HEK293T (cell line): Measurements from ENCODE around the gene HBE1.

Experiments used
- ARNT ChIP-seq: fragments of 450-650 bp; IDR thresholded peaks from 2 replicates; pipeline ENCODE4 v1.6.1; 2017; ENCODE audit warnings: mild to moderate bottlenecking
- BHLHE40 ChIP-seq: fragments of 450-650 bp; IDR thresholded peaks from 2 replicates; pipeline ENCODE4 v1.6.1; 2016; ENCODE audit warnings: mild to moderate bottlenecking, moderate library complexity, borderline replicate concordance
- CTBP1 ChIP-seq: fragments of 450-650 bp; IDR thresholded peaks from 2 replicates; pipeline ENCODE4 v1.6.1; 2016; ENCODE audit warnings: borderline replicate concordance
- ELF4 ChIP-seq: fragments of 450-650 bp; IDR thresholded peaks from 2 replicates; pipeline ENCODE4 v1.6.1; 2017; ENCODE audit warnings: antibody characterized with exemption
- FOXA1 ChIP-seq: fragments of 450-650 bp; IDR thresholded peaks from 2 replicates; pipeline ENCODE4 v1.6.1; 2016; ENCODE audit warnings: mild to moderate bottlenecking
- FOXK2 ChIP-seq: fragments of 450-650 bp; IDR thresholded peaks from 2 replicates; pipeline ENCODE4 v1.6.1; 2016; ENCODE audit warnings: mild to moderate bottlenecking
- FOXM1 ChIP-seq: fragments of 450-650 bp; IDR thresholded peaks from 2 replicates; pipeline ENCODE4 v1.6.1; 2017; ENCODE audit warnings: mild to moderate bottlenecking, borderline replicate concordance
- NFRKB ChIP-seq: fragments of 450-650 bp; IDR thresholded peaks from 2 replicates; pipeline ENCODE4 v1.6.1; 2016; ENCODE audit warnings: mild to moderate bottlenecking, moderate library complexity
- SP1 ChIP-seq: fragments of 450-650 bp; IDR thresholded peaks from 2 replicates; pipeline ENCODE4 v1.6.1; 2017

DNA sequence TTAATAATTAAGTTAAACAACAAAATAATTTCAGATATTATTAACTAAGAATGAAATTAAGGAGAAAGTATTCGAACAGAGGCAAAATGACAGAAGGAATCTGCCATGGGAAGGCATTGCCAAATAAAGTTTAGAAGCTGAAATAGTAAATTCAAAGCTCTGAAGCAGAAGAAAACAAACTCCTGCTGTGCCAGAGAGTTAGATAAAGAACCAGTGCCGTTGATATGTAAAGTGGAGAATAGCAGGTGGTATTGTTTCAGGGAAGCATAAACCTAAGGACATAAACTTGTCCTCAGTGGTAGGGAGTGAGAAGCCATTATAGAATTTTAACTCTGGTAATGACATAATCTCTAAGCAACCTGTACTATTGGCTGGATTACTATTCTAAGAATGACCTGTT is 12.4 kb downstream of the HBE1 start:
- no peak for TF ChIP-seq FOXK2
- TF ChIP-seq SP1: no peak
- TF ChIP-seq NFRKB: no peak
- TF ChIP-seq ELF4: no peak
- TF ChIP-seq FOXM1: no peak
- TF ChIP-seq CTBP1: no peak
- TF ChIP-seq BHLHE40: no peak
- no peak for TF ChIP-seq FOXA1
- no peak for TF ChIP-seq ARNT
